GM19035 (cell line): ENCODE data around the gene OMA1.

Experiments used
- ATAC-seq: cut with Tn5 transposase; IDR thresholded peaks from one replicate; pipeline ENCODE4 v1.9.1; 2021; ENCODE audit not compliant: unreplicated experiment

OMA1 gene

DNA sequence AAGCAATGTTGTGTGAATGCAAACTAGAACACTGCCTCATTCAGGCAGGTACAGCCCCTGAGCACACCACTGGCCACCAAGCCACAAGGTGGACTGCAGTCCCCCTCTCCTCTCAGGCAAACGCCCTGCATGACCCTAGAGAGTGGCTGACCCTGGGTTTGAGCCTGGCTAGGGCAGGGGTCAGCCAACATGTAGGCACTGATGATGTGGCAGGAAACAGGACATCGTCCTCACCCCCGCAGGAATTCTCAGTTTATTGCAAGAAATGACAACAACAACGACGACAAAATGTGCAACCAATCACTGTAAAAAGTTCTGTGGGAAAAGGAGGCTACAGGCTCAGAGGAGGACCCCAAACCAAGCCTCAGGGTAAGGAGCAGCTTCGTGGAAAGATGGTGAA, 81.3 kb downstream of the OMA1 start:
- ATAC-seq = no peak

DNA sequence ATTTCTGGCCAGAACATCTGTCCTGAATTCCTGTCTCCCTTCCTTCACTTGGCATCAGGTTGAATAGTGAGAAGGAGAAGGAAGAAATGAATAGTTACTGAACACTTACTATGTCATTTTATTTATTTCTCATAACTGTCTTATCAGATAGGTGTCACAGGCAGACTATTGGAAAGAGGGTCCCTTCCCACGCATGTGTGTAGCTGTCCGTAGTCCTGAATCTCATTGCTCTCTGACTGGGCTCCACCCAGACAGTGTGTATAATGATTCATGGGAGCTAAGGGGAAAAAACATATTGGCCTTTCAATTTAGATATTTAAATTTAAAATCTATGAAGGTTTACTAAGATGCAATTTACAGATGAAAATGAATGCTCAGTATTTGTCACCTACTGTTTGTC, 86.1 kb downstream of the OMA1 start:
- no peak for ATAC-seq

DNA sequence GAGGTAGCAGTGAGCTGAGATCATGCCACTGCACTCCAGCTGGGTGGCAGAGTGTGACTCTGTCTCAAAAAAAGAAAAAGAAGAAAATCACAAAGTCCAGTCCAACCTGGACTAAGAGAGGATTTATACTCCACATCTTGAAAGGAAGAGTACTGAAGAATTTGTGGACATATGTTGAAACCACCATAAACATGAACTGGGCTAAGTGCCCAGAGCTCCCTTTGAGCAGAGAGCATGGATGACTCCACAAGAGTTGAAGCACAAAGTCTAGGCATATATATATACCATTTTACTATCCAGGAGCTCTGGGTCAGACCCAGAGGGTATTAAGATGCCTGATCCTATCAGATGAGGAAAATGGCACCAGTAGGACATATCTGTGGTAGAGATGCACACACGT, 86.6 kb downstream of the OMA1 start:
- ATAC-seq = no peak

DNA sequence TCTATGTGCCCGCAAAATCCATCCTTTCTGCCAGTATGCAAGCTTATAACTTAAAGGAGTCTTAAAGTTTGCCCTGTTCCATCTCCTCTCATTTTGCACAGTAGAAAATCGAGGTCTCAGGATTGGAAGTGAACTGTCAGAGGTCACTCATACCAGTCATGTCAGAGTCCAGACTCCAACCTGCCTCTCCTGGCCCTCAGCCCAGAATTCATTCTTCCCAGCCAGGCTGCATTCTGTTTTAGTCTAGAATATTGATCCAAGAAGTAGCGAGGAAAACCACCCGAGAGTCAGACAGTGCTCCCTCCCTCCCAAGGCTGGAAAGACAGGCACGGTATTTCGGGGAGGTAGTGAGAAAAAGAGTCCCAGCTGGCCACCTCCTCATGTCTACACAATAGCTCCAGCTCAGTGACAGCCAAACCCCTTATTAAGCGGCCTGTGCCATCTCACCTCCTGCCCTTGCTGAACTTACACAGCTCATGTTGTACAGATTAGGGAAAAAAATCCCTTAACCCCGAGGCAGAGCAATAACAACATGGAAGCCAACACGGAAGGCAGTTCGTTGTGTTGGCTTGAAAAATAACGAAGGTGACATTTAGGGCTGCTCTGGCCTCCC, 89.4 kb downstream of the OMA1 start:
- no peak for ATAC-seq

DNA sequence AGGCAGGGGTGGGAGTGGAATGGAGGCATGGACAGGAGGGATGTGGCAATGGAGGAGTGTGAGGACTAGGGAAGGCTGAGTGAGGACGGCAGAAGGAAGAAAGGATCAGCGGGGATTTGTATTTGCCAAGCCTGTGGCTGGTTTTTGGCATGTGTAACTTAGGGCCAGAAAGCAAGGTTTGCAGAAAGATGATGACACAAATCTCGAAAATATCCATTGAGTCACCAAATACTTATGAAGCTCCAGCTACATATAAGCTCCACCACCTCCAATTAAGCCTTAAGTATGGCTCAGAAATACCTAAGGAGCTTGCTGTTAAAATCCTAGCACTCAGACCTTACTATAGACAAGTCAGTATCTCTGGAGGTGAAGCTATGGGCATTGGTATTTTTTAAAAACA, 90.1 kb downstream of the OMA1 start:
- no peak for ATAC-seq

DNA sequence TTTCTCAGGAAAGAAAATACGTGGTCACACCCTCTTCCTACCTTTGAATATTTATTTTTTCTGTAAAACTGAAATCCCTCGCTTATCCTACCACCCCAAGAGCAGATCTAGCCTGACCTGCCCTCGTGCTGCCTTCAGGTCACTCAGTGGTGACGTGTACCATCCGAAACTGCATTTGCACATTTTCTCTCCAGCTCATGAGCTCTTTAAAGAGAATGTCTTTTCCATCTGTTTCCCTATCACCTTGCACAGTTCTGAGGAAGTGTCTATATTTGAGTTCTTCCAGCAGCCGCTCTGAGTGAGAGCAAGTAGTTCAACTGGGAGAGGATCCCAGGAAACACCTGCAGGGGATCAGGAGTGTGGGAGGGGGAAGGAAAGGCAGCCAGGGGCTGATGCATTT, 91.7 kb downstream of the OMA1 start:
- no peak for ATAC-seq

DNA sequence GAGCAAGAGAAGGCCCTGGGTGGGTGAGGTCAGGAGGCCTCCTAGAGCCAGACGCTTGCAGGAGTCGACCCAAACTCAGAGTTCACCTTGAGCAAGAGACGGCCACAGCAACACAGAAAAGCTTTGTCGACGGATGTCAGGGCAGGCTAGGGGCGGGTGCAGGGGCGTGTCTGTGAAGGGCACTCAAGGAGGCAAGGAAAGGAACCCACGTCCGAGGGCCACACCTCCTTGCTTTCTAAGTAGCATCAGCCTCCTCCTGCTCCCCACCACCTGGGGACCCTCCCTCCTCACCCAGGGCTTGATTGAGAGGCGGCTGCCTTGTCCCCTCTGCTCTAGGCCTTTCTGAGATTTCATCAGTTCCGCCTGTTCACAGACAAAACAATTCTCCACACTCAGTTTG, 92.1 kb downstream of the OMA1 start:
- ATAC-seq = no peak

DNA sequence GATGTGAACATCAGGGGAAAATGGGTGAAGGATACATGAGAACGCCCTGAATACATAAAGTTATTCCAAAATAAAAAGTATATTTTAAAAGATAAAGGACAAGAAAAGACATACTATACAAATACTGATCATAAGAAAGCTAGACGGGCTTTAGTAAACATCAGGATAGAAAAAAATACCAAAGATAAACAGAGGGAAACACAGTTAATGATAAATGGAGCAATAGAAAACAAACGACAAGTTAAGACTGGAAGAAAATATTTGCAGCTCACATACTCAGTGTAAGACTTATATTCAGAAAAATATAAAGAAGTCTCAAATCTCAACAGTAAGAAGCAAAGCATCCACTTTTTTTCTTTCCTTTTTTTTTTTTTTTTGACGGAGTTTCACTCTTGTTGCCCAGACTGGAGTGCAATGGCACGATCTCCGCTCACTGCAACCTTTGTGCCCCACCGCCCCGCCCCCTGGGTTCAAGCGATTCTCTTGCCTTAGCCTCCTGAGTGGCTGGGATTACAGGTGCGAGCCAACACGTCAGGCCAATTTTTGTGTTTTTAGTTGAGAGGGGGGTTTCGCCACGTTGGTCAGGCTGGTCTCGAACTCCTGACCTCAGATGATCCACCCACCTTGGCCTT, 94.8 kb downstream of the OMA1 start:
- no peak for ATAC-seq

DNA sequence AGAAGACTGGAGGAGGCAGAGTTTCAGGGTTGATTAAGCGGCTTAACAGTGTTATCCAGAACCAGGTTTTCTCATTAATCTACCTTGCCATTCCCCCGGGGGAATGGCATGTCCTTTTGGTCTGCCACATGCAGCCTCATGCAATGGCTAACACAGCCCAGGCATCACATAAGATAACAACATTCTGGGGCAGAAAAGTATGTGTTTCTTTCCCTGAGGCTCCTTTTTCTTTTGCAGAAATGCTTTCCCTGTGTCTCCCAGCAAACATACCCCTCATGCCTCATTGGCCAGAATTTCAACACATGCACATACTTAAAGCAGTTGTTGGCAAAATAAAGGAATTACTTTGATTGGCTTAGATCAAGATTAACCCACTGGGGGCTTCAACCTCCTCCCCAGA, 98.6 kb downstream of the OMA1 start:
- no peak for ATAC-seq

DNA sequence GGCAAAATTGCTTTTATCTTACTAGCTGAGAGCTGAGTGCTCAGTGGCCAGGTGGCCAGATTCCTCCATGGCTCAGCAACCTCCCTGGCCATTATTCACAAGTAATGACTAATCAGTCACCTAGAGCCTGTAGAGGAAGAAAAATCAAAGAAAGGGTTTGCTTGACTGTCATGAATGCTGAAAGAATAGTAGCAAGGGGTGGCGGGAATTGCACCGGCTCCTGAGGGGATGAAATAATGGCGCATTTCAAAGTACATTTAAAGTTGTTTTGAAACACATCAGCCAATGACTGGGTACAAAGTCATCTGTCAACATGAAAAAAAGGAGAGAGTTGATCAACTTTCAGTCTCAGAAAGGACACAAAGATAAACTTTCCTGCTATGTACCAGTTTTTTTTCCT, 99.5 kb downstream of the OMA1 start:
- no peak for ATAC-seq

DNA sequence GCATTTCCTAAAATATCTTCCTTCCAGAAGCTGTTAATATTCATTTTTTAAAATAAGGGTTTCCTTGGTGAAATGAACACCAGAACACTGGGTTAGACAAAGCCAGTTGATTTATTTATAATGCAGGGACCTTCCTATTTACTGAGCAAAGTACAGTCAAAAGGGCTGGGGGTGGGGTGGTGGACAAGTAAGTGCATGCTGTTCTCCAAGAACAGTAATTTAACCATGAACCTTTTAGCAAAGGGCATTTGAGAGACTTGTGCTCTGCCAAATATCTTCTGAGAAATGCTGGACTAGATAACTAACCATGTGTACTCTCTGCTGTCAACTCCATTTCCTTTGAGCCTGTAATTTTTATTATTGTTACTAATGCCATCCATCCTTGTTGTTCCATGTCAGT, 100.2 kb downstream of the OMA1 start:
- ATAC-seq = no peak

DNA sequence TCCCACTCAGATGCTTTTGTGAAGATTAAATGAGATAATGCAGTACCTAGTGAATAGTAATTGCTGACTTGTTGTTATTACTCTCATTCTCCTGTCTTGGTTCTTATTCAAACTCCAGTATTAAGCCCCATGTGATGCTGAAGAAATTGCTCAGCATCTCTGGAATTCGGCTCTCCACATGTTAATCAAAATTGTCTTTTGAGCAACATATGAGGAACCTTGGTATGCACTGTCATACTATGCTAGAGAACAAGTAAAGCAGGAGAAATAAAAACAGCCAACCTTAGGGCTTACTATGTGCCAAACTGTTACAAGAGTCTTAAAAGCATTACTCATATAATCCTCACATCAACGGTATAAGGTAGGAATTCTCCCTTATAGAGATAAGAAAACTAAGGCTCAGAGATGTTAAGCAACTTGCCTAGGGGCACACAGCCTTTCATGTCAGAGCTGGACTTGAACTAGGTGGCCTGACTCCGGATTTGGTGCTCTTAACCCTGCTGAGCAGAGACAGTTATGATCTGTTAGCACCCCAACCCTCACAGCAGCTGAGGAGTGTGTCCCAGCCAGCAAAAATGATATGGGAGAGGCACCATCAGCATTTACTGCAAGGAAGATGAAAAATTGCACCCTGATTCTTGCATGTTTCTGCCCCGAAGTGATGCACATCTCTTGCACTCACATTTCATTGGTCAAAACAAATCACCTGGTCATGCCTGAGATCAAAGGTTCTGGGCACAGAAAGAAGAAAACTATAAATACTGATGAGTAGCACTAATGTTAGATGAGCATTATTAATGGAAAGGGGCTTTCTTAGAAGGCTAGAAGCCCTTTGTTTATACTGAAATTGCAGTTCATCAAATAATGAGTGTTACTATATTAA, 102.3 kb downstream of the OMA1 start:
- ATAC-seq = no peak

DNA sequence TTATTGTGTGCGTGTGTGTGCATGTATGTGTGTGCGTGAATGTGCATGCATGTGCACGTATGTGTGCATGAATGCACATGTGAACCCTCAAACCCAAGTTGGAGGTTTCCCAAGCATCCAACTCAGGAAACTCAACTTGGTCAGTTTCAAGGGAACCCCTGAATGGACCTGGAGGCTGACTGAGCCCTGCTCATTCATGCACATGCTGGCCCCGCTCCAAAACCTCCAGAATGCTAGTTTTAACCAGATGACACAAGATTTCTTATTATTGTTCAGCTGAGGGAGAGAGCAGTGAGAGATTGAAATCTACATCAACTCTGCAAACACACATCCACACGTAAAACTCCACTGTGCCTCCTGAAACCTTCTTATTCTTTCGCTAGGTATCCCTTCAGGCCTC, 104.4 kb downstream of the OMA1 start:
- no peak for ATAC-seq

DNA sequence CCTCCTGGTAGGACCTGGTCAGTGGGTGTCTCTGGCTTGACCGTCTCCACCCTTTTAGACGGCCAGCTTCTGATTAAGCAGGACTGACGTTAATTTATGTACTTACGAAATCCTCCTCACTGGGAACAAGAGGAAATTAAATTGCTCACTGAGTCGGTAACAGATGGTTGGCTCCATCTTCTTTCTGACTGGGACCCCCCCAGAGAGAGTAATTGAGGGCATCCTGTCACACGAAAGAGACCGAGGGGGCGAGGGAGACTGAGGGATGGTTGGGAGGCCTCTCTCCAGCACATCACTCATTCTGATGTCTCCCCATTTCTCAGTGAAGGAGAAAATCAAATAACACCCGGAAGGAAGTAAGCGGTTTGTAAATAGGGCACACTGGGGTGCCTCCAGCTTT, 104.8 kb downstream of the OMA1 start:
- no peak for ATAC-seq

DNA sequence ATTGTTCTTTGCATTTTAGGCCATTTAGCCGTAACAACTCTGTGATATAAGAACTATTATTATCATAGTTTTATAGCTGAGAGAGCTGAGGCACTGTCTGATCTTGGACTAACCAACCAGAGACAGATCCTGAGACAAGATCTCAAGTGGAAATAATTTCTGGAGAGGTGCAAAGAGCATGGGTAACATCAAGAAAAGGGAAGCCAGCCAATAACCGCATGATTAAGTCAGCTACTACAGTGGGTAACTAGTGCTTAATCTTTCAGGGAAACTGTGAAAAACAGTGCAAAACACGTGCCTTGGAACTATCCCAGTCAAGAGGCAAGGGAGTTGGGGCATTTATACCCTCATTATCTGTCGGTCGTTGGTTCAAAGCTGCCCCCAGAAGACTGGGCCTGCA, 105.8 kb downstream of the OMA1 start:
- ATAC-seq = no peak

DNA sequence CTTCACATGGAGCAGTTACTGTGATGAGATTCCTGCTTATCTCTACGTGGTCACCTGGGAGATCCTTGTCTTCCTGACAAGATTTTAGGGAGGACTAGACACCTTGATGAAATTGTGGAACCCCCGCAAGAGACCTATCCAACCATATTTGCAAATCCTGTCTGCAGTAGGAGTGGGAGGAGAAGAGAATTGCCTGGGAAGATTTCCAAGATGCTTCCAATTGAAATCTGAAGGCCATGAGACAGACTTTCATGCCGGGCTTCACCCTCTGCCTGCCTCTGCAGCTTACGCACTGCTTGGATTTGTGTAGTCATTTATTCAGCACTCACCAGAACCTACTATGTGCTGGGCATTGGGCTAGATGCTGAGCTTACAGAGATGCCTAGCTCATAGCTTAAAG, 106.6 kb downstream of the OMA1 start:
- ATAC-seq = no peak

DNA sequence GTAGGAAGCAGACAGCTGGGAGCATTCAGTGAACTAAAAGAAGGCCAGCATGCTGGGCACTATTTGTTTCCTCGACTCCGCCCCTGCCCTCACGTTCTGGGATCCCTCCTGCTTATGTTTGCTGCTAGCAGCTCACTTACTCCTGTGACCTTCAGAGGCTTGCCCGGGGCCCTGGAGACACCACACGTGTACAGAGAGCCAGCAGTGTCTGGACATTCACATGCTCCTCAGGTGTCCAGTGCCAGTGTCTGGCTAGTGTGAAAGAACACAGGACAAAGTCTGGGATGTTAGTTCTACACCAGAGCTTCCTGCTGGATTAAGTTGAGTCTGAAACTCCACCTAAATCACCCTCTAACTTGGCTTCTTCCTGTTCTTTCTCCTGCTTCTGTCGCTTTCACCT, 108.1 kb downstream of the OMA1 start:
- ATAC-seq = no peak

DNA sequence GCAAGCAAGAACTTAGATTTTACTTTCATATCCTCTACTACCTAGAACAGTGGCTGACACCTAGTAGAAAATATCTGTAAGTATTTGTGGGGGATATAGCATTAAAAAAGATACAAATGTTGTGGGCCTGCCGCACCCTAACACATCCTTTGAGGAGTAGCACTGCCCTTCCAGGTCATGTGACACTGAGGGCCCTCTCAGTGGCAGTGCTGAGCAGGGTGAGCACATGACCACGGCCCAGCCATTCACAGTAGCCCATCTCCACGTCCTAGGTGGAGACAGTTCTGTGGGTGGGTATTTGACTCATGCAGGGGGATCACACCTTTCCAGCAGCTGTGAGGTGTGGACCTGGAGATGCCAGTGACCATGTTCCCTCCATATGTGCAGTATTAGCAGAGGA, 108.9 kb downstream of the OMA1 start:
- ATAC-seq = no peak

DNA sequence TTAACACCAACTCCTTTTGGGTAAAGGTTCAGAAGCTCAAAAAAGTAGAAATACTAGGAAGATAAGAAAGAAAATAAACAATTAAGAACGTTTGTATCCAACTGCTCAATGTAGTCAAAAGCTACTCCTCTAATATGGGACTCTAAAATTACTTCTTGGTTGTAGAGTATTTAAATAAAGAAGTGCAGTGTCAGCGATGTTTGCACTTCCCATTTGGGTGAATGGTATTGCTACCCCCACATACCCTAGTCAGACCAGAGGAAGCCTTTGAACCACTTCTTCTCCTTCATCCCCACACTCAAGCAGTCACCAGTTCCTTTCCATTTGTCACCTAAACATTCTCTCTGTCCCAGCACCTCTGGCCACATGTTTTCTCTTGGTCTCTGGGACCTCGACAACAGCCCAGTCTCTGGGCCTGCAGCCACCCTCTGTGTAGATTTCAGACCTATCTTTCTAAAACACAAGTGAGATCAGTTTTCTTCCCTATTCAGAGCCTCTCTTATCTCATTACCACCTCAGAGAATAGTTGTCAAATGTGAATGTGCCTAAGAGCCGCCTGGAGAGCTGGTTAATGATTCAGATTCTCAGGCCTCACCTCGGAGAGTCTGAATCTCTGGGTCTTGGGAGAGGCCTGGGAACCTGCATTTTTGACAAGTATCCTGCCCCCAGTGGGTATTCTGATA, 109.8 kb downstream of the OMA1 start:
- ATAC-seq = no peak

DNA sequence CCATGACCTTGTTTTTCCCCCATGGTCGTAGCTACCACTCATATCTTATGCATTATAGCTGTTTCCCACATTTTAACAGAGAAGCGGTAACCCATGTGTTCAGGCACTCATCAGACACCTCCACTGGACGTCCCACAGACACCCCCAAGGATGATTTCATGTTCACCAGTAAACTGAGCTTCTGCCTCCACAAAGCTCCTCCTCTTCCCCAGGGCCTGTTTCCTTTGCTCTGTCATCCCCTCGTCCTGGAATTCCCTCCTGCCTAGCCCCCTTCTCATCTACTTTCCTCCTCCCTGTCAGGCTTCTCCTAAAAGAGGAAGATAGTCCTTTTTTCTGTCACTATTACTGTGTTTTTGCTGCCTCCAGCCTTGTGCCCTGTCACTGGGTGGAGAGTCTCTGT, 111.2 kb downstream of the OMA1 start:
- ATAC-seq = no peak

DNA sequence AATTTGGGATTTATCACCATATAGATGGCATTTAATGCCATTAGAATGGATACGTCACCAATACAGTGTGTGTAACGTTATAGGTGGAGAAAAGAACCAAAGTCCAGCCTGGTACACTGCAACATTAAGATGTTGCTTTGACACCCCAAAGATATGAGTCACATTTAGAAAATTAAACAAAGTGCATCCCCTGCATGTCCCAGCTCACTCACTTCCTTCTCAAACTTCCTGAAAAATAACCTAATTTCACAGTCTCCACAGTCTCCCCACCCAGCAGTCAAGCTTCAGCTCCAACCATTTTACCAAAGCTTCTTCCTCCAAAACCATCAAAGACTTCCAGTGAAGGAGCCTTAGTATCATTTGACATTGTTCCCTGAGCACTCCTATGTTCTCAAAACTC, 111.9 kb downstream of the OMA1 start:
- no peak for ATAC-seq

DNA sequence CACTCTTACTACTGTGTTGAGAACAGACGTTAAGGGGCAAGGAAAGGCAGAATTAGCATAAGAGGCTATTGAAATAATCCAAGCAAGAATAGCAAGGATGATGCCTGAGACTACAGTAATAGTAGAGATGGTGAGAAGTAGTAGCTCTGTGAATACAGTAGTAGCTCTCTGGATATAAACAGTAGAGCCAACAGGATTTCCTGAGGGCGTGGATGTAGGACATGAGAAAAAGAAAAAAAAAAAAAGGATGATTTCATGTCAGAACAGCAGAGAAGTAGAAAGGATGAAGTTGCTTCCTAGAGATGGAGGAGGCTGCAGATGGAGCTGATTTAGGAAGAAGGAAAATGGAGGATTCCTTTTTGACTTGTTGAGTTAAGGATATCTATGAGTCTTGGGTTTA, 112.3 kb downstream of the OMA1 start:
- no peak for ATAC-seq
